Body of pancreas (tissue), 4 donors: ENCODE results near the gene PLRG1. TPM values are rescaled to one million over a fixed set of nuclear protein-coding genes. Genes with fewer than 3 reads are reported as not detected.

Experiments used
- ATAC-seq: fragments of 150-250 bp; one replicate; pipeline ENCODE4 v1.9.1; 2016
- DNase-seq, 4 donors: peaks; one replicate each; pipeline ENCODE4 v3.0.0-alpha.2; 2019
- H3K27ac ChIP-seq, 4 donors: fragments of 200-600 bp; sonication (generic); 1 replicate in 3 of 4; 2 replicates in 1 of 4; pipeline versions ENCODE4 v1.5.1 to v1.6.1; 2016 to 2019; ENCODE audit warnings: mild to moderate bottlenecking in 1 of 4, mixed read lengths in 1 of 4, moderate library complexity in 1 of 4
- H3K27me3 ChIP-seq, 2 donors: fragments of 200-600 bp; sonication (generic); one replicate each; pipeline ENCODE4 v1.6.0; 2016; ENCODE audit warnings: mild to moderate bottlenecking in 1 of 2
- H3K36me3 ChIP-seq, 2 donors: fragments of 200-600 bp; sonication (generic); replicated peaks in 1 of 2; 2 replicates each; pipeline ENCODE4 v1.5.1; 2016; ENCODE audit warnings: low read depth in 2 of 2; ENCODE audit not compliant: insufficient read depth in 1 of 2
- H3K4me1 ChIP-seq: fragments of 200-600 bp; sonication (generic); one replicate; pipeline ENCODE4 v1.6.0; 2016
- H3K4me3 ChIP-seq, 2 donors: fragments of 200-600 bp; sonication (generic); 1 replicate in 1 of 2; 2 replicates in 1 of 2; pipeline ENCODE4 v1.5.1; 2016 to 2019
- H3K9me3 ChIP-seq, 3 donors: fragments of 200-600 bp; sonication (generic); 1 replicate in 2 of 3; 2 replicates in 1 of 3; pipeline ENCODE4 v1.5.1; 2016
- CTCF ChIP-seq, 7 experiments: fragments of 450-650 bp in 4 of 7; fragments of 200-600 bp in 3 of 7; sonication (generic) in 3 of 7; IDR thresholded peaks; one replicate each; pipeline ENCODE4 v1.5.1; 2016 to 2019; ENCODE audit warnings: antibody characterized with exemption in 7 of 7
- POLR2A ChIP-seq, 3 donors: fragments of 450-650 bp; IDR thresholded peaks; one replicate each; pipeline ENCODE4 v1.6.1; 2016; ENCODE audit warnings: antibody characterized with exemption in 3 of 3, mild to moderate bottlenecking in 2 of 3
- WGBS, 2 donors: methylation state at CpG; one replicate each; pipeline ENCODE4 v1.1.5; 2017; 5-methylcytosine and 5-hydroxymethylcytosine counted together
- intact Hi-C: fragments of 100-400 bp; cut with DNase I; formaldehyde crosslinking; loops from one replicate; pipeline ENCODE4 v1.15.1; 2023
- total RNA-seq, 2 donors: library from RNA; depleted of rRNA; stranded (reverse); fragments of >200 nt; gene quantifications; one replicate each; pipeline ENCODE4 v1.1.0, GENCODE V29; 2016

Gene PLRG1
- total RNA-seq, 2 donors from 2014 or later, result 15.2 to 25.2 TPM

- no peaks in the 10 kb centered on the region for H3K36me3 ChIP-seq
- 75 to 82% methylated on average over 4 of the region's 4 CpGs for WGBS, 2 donors
- DNase-seq, result no peak
- no peaks in the 10 kb centered on the region for H3K27me3 ChIP-seq
- no peaks in the 10 kb centered on the region for H3K9me3 ChIP-seq
- H3K27ac ChIP-seq, result no peak overlapping the region
- H3K4me3 ChIP-seq, result no peak overlapping the region
- intact Hi-C loops, result no loop called here
- ATAC-seq, result no peak
- no peaks in the 10 kb centered on the region for H3K4me1 ChIP-seq
- no peak for TF ChIP-seq CTCF (IDR thresholded peaks at IDR 0.05)
- no peak for TF ChIP-seq POLR2A (IDR thresholded peaks at IDR 0.05)
These were observed 22.9 kb downstream of the PLRG1 start for GRCh38 chr4:154527308-154527707.

GRCh38 chr4:154526151-154526550 is 24.0 kb downstream of the PLRG1 start:
- H3K36me3 ChIP-seq, result no peaks in the 10 kb centered on the region
- no peak overlapping the region for H3K4me3 ChIP-seq
- ATAC-seq (no peak), DNase-seq (no peak)
- no peaks in the 10 kb centered on the region for H3K27me3 ChIP-seq
- TF ChIP-seq CTCF (IDR thresholded peaks at IDR 0.05) (no peak), POLR2A (IDR thresholded peaks at IDR 0.05) (no peak)
- 20% methylated on average over 2 of the region's 2 CpGs for WGBS, 2 donors
- H3K4me1 ChIP-seq, result no peaks in the 10 kb centered on the region
- H3K27ac ChIP-seq, result no peak overlapping the region
- intact Hi-C loops, result no loop called here
- H3K9me3 ChIP-seq, result no peaks in the 10 kb centered on the region

GRCh38 chr4:154521607-154522006 is 28.6 kb downstream of the PLRG1 start:
- ATAC-seq, result no peak
- Histone ChIP-seq H3K27ac (no peak overlapping the region), H3K9me3 (no peaks in the 10 kb centered on the region), H3K36me3 (no peaks in the 10 kb centered on the region), H3K4me1 (no peaks in the 10 kb centered on the region), H3K4me3 (no peak overlapping the region), H3K27me3 (no peaks in the 10 kb centered on the region)
- DNase-seq, result no peak
- intact Hi-C loops, result no loop called here
- TF ChIP-seq POLR2A (IDR thresholded peaks at IDR 0.05) (no peak), CTCF (IDR thresholded peaks at IDR 0.05) (no peak)

GRCh38 chr4:154519214-154519613 is 31.0 kb downstream of the PLRG1 start:
- Histone ChIP-seq H3K27me3 (no peaks in the 10 kb centered on the region), H3K4me1 (no peaks in the 10 kb centered on the region), H3K9me3 (no peaks in the 10 kb centered on the region), H3K4me3 (no peak overlapping the region), H3K27ac (no peak overlapping the region), H3K36me3 (no peaks in the 10 kb centered on the region)
- DNase-seq, result no peak
- no peak for ATAC-seq
- intact Hi-C loops, result no loop called here
- WGBS, 2 donors, result 69 to 76% methylated on average over 4 of the region's 4 CpGs
- TF ChIP-seq POLR2A (IDR thresholded peaks at IDR 0.05) (no peak), CTCF (IDR thresholded peaks at IDR 0.05) (no peak)

- DNase-seq, result no peak
- Histone ChIP-seq H3K27ac (no peak overlapping the region), H3K9me3 (no peaks in the 10 kb centered on the region), H3K36me3 (no peaks in the 10 kb centered on the region), H3K27me3 (no peaks in the 10 kb centered on the region), H3K4me1 (no peaks in the 10 kb centered on the region), H3K4me3 (no peak overlapping the region)
- TF ChIP-seq POLR2A (IDR thresholded peaks at IDR 0.05), result no peak
- TF ChIP-seq CTCF (IDR thresholded peaks at IDR 0.05), result no peak
- ATAC-seq, result no peak
- intact Hi-C loops, result no loop called here
- WGBS, 2 donors, result 75 to 81% methylated on average over 4 of the region's 4 CpGs
These were observed 32.6 kb downstream of the PLRG1 start for GRCh38 chr4:154517591-154517990.
